Erythroblast (primary cell): ENCODE measurements around the gene CREM.
A peak's percentile ranks its signal among the peaks of the same experiment; 100 is the strongest.
"Not testable (repeated sequence)": the region's sequence is repeated elsewhere in the genome, so short reads cannot be mapped to it uniquely, and the experiment has no call there.

ENCODE experiments used
- DNase-seq, 2 experiments: peaks; one replicate each; lab custom pipeline; 2025; lab: John Stamatoyannopoulos, UW
- GATA1 ChIP-seq: IDR thresholded peaks from 2 replicates; pipeline ENCODE4 v1.6.1; 2011; ENCODE audit warnings: low read depth, mild to moderate bottlenecking, control low read depth, low read length, moderate library complexity
- POLR2A ChIP-seq: IDR thresholded peaks from 2 replicates; pipeline ENCODE4 v1.6.1; 2011; ENCODE audit warnings: mild to moderate bottlenecking, low read length

CREM gene

GRCh38 chr10:35212856-35213255 is 86.2 kb downstream of the CREM start:
- no peak for DNase-seq
- TF ChIP-seq POLR2A, result no peak
- TF ChIP-seq GATA1, result no peak

- TF ChIP-seq GATA1, result no peak
- no peak for DNase-seq
These were observed 87.1 kb downstream of the CREM start for GRCh38 chr10:35213699-35214098.

- no peak for DNase-seq
- TF ChIP-seq POLR2A, result no peak
- TF ChIP-seq GATA1, result no peak
These were observed 88.0 kb downstream of the CREM start for GRCh38 chr10:35214607-35215020.

- TF ChIP-seq GATA1, result no peak
- TF ChIP-seq POLR2A, result no peak
- no peak for DNase-seq
These were observed 88.5 kb downstream of the CREM start for GRCh38 chr10:35215107-35215506.

GRCh38 chr10:35216303-35216905 is 89.8 kb downstream of the CREM start:
- TF ChIP-seq POLR2A (no peak), GATA1 (no peak)
- DNase-seq, result no peak

GRCh38 chr10:35216956-35217355 is 90.3 kb downstream of the CREM start:
- DNase-seq, result not testable (repeated sequence)

GRCh38 chr10:35217455-35217854 is 90.8 kb downstream of the CREM start:
- no peak for TF ChIP-seq POLR2A
- no peak for TF ChIP-seq GATA1
- DNase-seq, result no peak

- peak; percentile 83 to 91 for DNase-seq
- TF ChIP-seq POLR2A, result no peak
These were observed 91.8 kb downstream of the CREM start for GRCh38 chr10:35218339-35218955.

- TF ChIP-seq POLR2A (no peak), GATA1 (no peak)
- DNase-seq, result no peak
These were observed 92.6 kb downstream of the CREM start for GRCh38 chr10:35219292-35219691.

- DNase-seq, result no peak
- TF ChIP-seq GATA1 (no peak), POLR2A (no peak)
These were observed 93.5 kb downstream of the CREM start for GRCh38 chr10:35219891-35220890.

- no peak for DNase-seq
- TF ChIP-seq POLR2A (no peak), GATA1 (no peak)
These were observed 96.4 kb downstream of the CREM start for GRCh38 chr10:35223016-35223415.

- no peak for DNase-seq
- TF ChIP-seq GATA1 (no peak), POLR2A (no peak)
These were observed 97.5 kb downstream of the CREM start for GRCh38 chr10:35224045-35224740.

- TF ChIP-seq GATA1 (no peak), POLR2A (no peak)
- no peak for DNase-seq
These were observed 98.6 kb downstream of the CREM start for GRCh38 chr10:35225204-35225603.

- no peak for DNase-seq
- no peak for TF ChIP-seq GATA1
- TF ChIP-seq POLR2A, result no peak
These were observed 99.9 kb downstream of the CREM start for GRCh38 chr10:35226507-35226906.
